K562 (cell line): ENCODE measurements around the gene TCAF1. TPM values are rescaled to one million over a fixed set of nuclear protein-coding genes. Genes with fewer than 3 reads are reported as not detected.

Experiments
- BRF1 ChIP-seq: IDR thresholded peaks from 3 replicates; pipeline ENCODE4 v1.6.1; 2011; ENCODE audit warnings: borderline replicate concordance, mild to moderate bottlenecking; ENCODE audit not compliant: insufficient read length; ENCODE audit errors: extremely low read depth
- GATAD2A ChIP-seq: fragments of 450-650 bp; IDR thresholded peaks from 2 replicates; pipeline ENCODE4 v1.6.1; 2017
- HEY1 ChIP-seq: fragments of 250-450 bp; sonication (Bioruptor Pico); IDR thresholded peaks from 2 replicates; pipeline ENCODE4 v1.5.0; 2020; ENCODE audit warnings: mild to moderate bottlenecking, moderate library complexity, borderline replicate concordance
- HNRNPK ChIP-seq: fragments of 200-400 bp; formaldehyde crosslinking; IDR thresholded peaks from one replicate; pipeline ENCODE4 v1.6.1; 2018; ENCODE audit warnings: mild to moderate bottlenecking, low read depth, low read length; ENCODE audit not compliant: poor library complexity, severe bottlenecking
- HOXB6 ChIP-seq: fragments of 250-450 bp; sonication (Bioruptor Pico); IDR thresholded peaks from 2 replicates; pipeline ENCODE4 v1.5.1; 2022; ENCODE audit warnings: mild to moderate bottlenecking, borderline replicate concordance
- ILF3 ChIP-seq: fragments of 450-650 bp; IDR thresholded peaks from 2 replicates; pipeline ENCODE4 v1.6.1; 2018; ENCODE audit warnings: antibody characterized with exemption, mild to moderate bottlenecking, moderate library complexity, borderline replicate concordance
- KLF1 ChIP-seq: fragments of 450-650 bp; IDR thresholded peaks from 2 replicates; pipeline ENCODE4 v1.6.1; 2016; ENCODE audit warnings: missing genetic modification characterization, missing compliant biosample characterization
- NFYB ChIP-seq: IDR thresholded peaks from 2 replicates; pipeline ENCODE4 v1.6.1; 2011; ENCODE audit warnings: mild to moderate bottlenecking, moderate library complexity; ENCODE audit not compliant: insufficient read length; ENCODE audit errors: extremely low read depth
- RFX1 ChIP-seq: fragments of 450-650 bp; IDR thresholded peaks from 2 replicates; pipeline ENCODE4 v1.6.1; 2016; ENCODE audit warnings: mild to moderate bottlenecking, moderate library complexity
- SMAD2 ChIP-seq: fragments of 150-350 bp; IDR thresholded peaks from 2 replicates; pipeline ENCODE4 v1.6.1; 2014; ENCODE audit warnings: low read depth, mild to moderate bottlenecking, low read length
- SRF ChIP-seq, 2 experiments: fragments of 250-450, 450-650 bp in 1 of 2; sonication (Bioruptor Pico) in 1 of 2; sonication (generic) in 1 of 2; formaldehyde crosslinking; IDR thresholded peaks; 2 replicates each; pipeline versions ENCODE4 v1.5.0 to v1.5.1; 2020 to 2022; ENCODE audit warnings: mild to moderate bottlenecking in 1 of 2, missing genetic modification reagents in 1 of 2
- TARDBP ChIP-seq: fragments of 450-650 bp; IDR thresholded peaks from 2 replicates; pipeline ENCODE4 v1.6.1; 2016
- YBX1 ChIP-seq: fragments of 450-650 bp; IDR thresholded peaks from 2 replicates; pipeline ENCODE4 v1.7.1; 2016; ENCODE audit warnings: mild to moderate bottlenecking
- ZFX ChIP-seq: sonication (generic); formaldehyde crosslinking; IDR thresholded peaks from 2 replicates; pipeline ENCODE4 v1.8.0; 2022; ENCODE audit warnings: mild to moderate bottlenecking, missing genetic modification reagents, moderate library complexity
- ZNF23 ChIP-seq: fragments of 250-450 bp; sonication (Bioruptor Pico); IDR thresholded peaks from 2 replicates; pipeline ENCODE4 v1.4.0; 2020; ENCODE audit warnings: mild to moderate bottlenecking
- ZNF3 ChIP-seq: fragments of 250-450 bp; sonication (Bioruptor Pico); IDR thresholded peaks from 2 replicates; pipeline ENCODE4 v1.5.0; 2021; ENCODE audit warnings: mild to moderate bottlenecking, moderate library complexity
- ZNF431 ChIP-seq: sonication (generic); formaldehyde crosslinking; IDR thresholded peaks from 2 replicates; pipeline ENCODE4 v1.8.0; 2022; ENCODE audit warnings: mild to moderate bottlenecking, missing genetic modification reagents
- ZNF699 ChIP-seq: fragments of 250-450 bp; sonication (Bioruptor Pico); IDR thresholded peaks from 2 replicates; pipeline ENCODE4 v1.8.0; 2021; ENCODE audit warnings: mild to moderate bottlenecking, moderate library complexity; ENCODE audit not compliant: insufficient replicate concordance
- ZNF76 ChIP-seq: fragments of 250-450 bp; sonication (Bioruptor Pico); IDR thresholded peaks from 2 replicates; pipeline ENCODE4 v1.4.0; 2020; ENCODE audit warnings: mild to moderate bottlenecking, moderate library complexity, borderline replicate concordance
- polyA plus RNA-seq, 8 experiments: library from polyadenylated mRNA; depleted of rRNA in 4 of 8; stranded (reverse) in 5 of 8; unstranded in 3 of 8; fragments of >200 nt; fragmentation: Nextera tagmentation in 2 of 8; fragmentation: Illumina TruSeq in 1 of 8; extraction: Ambion mirVana in 2 of 8; extraction: Trizol in 1 of 8; gene quantifications; 2 replicates each; pipeline versions ENCODE4 v1.2.1 to v1.2.3, GENCODE V29; 2011 to 2014; ENCODE audit warnings: inconsistent platforms in 1 of 8, missing spikeins in 1 of 8
- total RNA-seq, 7 experiments: library from RNA; depleted of rRNA in 6 of 7; stranded (reverse); fragments of >200 nt in 6 of 7; fragmentation: Illumina TruSeq in 2 of 7; extraction: Trizol in 2 of 7; gene quantifications; 2 replicates each; pipeline versions ENCODE4 v1.2.1 to v1.2.3, GENCODE V29; 2011 to 2021; ENCODE audit warnings: low replicate concordance in 1 of 7
- TF ChIP-seq, protein P1 (sequence below): fragments of 450-650 bp; IDR thresholded peaks from 2 replicates; pipeline ENCODE4 v1.6.1; 2018; ENCODE audit not compliant: partially characterized antibody
- TF ChIP-seq, protein P2 (sequence below): fragments of 200-800 bp; sonication (Bioruptor generic); IDR thresholded peaks from 2 replicates; pipeline ENCODE4 v1.6.1; 2017; ENCODE audit warnings: missing genetic modification characterization, missing compliant biosample characterization
- TF ChIP-seq, protein P3 (sequence below): sonication (generic); formaldehyde crosslinking; IDR thresholded peaks from 2 replicates; pipeline ENCODE4 v1.8.0; 2022; ENCODE audit warnings: mild to moderate bottlenecking, missing genetic modification reagents
- TF ChIP-seq, protein P4 (sequence below): fragments of 450-650 bp; formaldehyde crosslinking; IDR thresholded peaks from 2 replicates; pipeline ENCODE4 v1.4.0; 2022; ENCODE audit warnings: missing genetic modification characterization

The TCAF1 gene
- total and polyA plus RNA-seq, 9 of the 15 experiments (the other 6 are each of a cell fraction or from before 2014, with no cell fraction given), result 6.2 to 52.2 (median 24.4) TPM

DNA sequence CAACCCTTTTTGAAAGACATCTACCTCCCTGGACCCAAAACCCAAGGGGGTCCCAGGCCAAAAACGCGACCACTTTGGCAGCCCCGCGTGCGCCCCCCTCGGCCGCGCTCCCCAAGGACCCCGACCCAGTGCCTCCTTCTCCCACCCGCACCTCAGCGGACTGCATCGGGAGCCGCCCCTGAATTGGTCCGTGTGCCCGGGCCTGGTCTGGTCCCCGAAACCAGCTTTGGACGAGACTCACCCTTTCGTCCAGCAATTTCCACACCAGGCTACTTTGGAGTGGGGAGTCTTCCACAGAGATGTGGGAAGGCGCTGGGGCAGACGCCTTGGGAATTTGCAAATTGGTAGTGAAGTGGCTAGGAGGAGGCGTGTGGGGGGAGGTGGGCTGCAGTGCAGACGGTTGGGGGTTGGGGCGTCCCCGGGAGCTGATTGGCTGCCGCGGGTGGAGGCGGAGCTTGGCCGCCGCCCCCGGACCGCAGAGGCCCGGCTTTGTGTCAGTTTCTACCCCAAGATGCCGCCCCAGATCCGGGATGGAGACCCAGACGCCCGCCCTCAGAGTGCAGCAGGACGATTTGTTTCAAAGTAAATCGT, 16.9 kb downstream of the TCAF1 start (continued):
- TF ChIP-seq, protein P1, sequence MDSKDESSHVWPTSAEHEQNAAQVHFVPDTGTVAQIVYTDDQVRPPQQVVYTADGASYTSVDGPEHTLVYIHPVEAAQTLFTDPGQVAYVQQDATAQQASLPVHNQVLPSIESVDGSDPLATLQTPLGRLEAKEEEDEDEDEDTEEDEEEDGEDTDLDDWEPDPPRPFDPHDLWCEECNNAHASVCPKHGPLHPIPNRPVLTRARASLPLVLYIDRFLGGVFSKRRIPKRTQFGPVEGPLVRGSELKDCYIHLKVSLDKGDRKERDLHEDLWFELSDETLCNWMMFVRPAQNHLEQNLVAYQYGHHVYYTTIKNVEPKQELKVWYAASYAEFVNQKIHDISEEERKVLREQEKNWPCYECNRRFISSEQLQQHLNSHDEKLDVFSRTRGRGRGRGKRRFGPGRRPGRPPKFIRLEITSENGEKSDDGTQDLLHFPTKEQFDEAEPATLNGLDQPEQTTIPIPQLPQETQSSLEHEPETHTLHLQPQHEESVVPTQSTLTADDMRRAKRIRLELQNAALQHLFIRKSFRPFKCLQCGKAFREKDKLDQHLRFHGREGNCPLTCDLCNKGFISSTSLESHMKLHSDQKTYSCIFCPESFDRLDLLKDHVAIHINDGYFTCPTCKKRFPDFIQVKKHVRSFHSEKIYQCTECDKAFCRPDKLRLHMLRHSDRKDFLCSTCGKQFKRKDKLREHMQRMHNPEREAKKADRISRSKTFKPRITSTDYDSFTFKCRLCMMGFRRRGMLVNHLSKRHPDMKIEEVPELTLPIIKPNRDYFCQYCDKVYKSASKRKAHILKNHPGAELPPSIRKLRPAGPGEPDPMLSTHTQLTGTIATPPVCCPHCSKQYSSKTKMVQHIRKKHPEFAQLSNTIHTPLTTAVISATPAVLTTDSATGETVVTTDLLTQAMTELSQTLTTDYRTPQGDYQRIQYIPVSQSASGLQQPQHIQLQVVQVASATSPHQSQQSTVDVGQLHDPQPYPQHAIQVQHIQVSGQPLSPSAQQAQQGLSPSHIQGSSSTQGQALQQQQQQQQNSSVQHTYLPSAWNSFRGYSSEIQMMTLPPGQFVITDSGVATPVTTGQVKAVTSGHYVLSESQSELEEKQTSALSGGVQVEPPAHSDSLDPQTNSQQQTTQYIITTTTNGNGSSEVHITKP, result no peak
- TF ChIP-seq ZNF431, result no peak
- TF ChIP-seq RFX1, result no peak
- TF ChIP-seq, protein P2, sequence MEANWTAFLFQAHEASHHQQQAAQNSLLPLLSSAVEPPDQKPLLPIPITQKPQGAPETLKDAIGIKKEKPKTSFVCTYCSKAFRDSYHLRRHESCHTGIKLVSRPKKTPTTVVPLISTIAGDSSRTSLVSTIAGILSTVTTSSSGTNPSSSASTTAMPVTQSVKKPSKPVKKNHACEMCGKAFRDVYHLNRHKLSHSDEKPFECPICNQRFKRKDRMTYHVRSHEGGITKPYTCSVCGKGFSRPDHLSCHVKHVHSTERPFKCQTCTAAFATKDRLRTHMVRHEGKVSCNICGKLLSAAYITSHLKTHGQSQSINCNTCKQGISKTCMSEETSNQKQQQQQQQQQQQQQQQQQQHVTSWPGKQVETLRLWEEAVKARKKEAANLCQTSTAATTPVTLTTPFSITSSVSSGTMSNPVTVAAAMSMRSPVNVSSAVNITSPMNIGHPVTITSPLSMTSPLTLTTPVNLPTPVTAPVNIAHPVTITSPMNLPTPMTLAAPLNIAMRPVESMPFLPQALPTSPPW (CRISPR knock-in tag), result peak; percentile 38; the same call in 1 of the 2 replicates
- no peak for TF ChIP-seq ZNF3
- no peak for TF ChIP-seq HNRNPK
- TF ChIP-seq BRF1, result no peak
- TF ChIP-seq ZNF699 (CRISPR knock-in tag), result no peak
- no peak for TF ChIP-seq ZNF76 (CRISPR knock-in tag)
- TF ChIP-seq SMAD2, result no peak
- no peak for TF ChIP-seq HEY1 (CRISPR knock-in tag)
- TF ChIP-seq TARDBP, result no peak
- TF ChIP-seq, protein P3, sequence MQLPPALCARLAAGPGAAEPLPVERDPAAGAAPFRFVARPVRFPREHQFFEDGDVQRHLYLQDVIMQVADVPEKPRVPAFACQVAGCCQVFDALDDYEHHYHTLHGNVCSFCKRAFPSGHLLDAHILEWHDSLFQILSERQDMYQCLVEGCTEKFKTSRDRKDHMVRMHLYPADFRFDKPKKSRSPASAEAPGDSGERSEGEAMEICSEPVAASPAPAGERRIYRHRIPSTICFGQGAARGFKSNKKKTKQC (CRISPR knock-in tag), result no peak
- no peak for TF ChIP-seq YBX1
- peak; percentile 83 for TF ChIP-seq NFYB
- TF ChIP-seq ZFX (CRISPR knock-in tag), result peak; percentile 58; the same call in 1 of the 2 replicates
- TF ChIP-seq KLF1 (tag), result no peak
- no peak for TF ChIP-seq GATAD2A
- TF ChIP-seq ILF3, result no peak
- no peak for TF ChIP-seq HOXB6 (CRISPR knock-in tag)
- TF ChIP-seq, protein P4, sequence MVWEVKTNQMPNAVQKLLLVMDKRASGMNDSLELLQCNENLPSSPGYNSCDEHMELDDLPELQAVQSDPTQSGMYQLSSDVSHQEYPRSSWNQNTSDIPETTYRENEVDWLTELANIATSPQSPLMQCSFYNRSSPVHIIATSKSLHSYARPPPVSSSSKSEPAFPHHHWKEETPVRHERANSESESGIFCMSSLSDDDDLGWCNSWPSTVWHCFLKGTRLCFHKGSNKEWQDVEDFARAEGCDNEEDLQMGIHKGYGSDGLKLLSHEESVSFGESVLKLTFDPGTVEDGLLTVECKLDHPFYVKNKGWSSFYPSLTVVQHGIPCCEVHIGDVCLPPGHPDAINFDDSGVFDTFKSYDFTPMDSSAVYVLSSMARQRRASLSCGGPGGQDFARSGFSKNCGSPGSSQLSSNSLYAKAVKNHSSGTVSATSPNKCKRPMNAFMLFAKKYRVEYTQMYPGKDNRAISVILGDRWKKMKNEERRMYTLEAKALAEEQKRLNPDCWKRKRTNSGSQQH (CRISPR knock-in tag), result no peak
- TF ChIP-seq ZNF23 (CRISPR knock-in tag), result no peak
- peak in 1 of 2 experiments; percentile 69; a peak in 1 of 4 replicates for TF ChIP-seq SRF (CRISPR knock-in tag; IDR thresholded peaks at IDR 0.05)
